ENCODE data around the gene TMPRSS9.
"Not testable (repeated sequence)": the region's sequence is repeated elsewhere in the genome, so short reads cannot be mapped to it uniquely, and the experiment has no call there.

The TMPRSS9 gene

GRCh38 chr19:2362046-2362969 is 2.2 kb downstream of the TMPRSS9 start:
- DNase-seq: no peak

GRCh38 chr19:2362970-2363300 is 2.9 kb downstream of the TMPRSS9 start:
- DNase-seq: no peak

- DNase-seq: no peak
Measured at GRCh38 chr19:2363419-2363818, 3.4 kb downstream of the TMPRSS9 start.

- no peak for DNase-seq
Measured at GRCh38 chr19:2365201-2365970, 5.3 kb downstream of the TMPRSS9 start.

GRCh38 chr19:2371656-2372055 is 11.6 kb downstream of the TMPRSS9 start:
- DNase-seq: no peak

GRCh38 chr19:2372076-2372612 is 12.1 kb downstream of the TMPRSS9 start:
- DNase-seq: no peak

- DNase-seq: no peak
Measured at GRCh38 chr19:2374808-2375207, 14.7 kb downstream of the TMPRSS9 start.

GRCh38 chr19:2375353-2376121 is 15.5 kb downstream of the TMPRSS9 start:
- DNase-seq: no peak

- DNase-seq: no peak
Measured at GRCh38 chr19:2376784-2377519, 16.9 kb downstream of the TMPRSS9 start.

GRCh38 chr19:2380567-2380966 is 20.5 kb downstream of the TMPRSS9 start:
- DNase-seq: no peak

GRCh38 chr19:2381148-2381820 is 21.2 kb downstream of the TMPRSS9 start:
- DNase-seq: peak; percentile 90

GRCh38 chr19:2382530-2383222 is 22.6 kb downstream of the TMPRSS9 start:
- no peak for DNase-seq

- DNase-seq: peak; percentile 40
Measured at GRCh38 chr19:2385053-2385721, 25.1 kb downstream of the TMPRSS9 start.

- no peak for DNase-seq
Measured at GRCh38 chr19:2387367-2388288, 27.6 kb downstream of the TMPRSS9 start.

GRCh38 chr19:2389594-2389993 is 29.5 kb downstream of the TMPRSS9 start:
- no peak for DNase-seq

GRCh38 chr19:2391118-2391725 is 31.2 kb downstream of the TMPRSS9 start:
- peak; percentile 83 for DNase-seq

GRCh38 chr19:2392366-2392765 is 32.3 kb downstream of the TMPRSS9 start:
- peak; percentile 28 for DNase-seq

- DNase-seq: not testable (repeated sequence)
Measured at GRCh38 chr19:2392899-2393298, 32.8 kb downstream of the TMPRSS9 start.

GRCh38 chr19:2394054-2394441 is 34.0 kb downstream of the TMPRSS9 start:
- no peak for DNase-seq
